OCI-LY7 (cell line): ENCODE data around the gene TARS3.

Source experiments
- EZH2phosphoT487 ChIP-seq: fragments of 200-600 bp; sonication (generic); IDR thresholded peaks from 2 replicates; pipeline ENCODE4 v1.6.1; 2018; ENCODE audit warnings: low read depth, borderline replicate concordance, mild to moderate bottlenecking, mixed run types, antibody characterized with exemption, low read length, moderate library complexity, mixed read lengths
- TF ChIP-seq, protein P1 (sequence below): fragments of 200-600 bp; sonication (generic); conservative IDR thresholded peaks from 2 replicates; pipeline ENCODE4 v1.5.1; 2014; ENCODE audit warnings: mild to moderate bottlenecking, antibody characterized with exemption, low read length, moderate library complexity, mixed read lengths

DNA sequence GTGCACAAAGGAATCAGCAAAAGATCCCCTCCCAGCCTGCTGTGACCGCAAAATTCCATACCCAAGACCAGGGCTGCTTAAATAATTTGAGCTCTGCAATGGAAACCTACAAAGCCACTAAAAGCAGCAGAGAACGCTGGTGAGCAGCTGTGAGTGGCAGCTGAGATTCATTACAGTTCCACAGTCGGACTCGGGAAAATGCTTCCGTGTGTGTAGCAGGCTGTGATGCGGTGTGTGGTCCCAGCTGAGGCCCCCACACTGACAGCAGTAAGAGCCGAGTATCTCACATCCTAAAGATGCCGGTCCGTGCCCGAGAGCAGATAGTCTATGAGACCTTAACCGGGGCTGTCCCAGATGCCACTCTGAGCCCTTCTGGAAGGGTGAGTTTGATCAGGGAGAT, 109.5 kb downstream of the TARS3 start:
- TF ChIP-seq, protein P1, sequence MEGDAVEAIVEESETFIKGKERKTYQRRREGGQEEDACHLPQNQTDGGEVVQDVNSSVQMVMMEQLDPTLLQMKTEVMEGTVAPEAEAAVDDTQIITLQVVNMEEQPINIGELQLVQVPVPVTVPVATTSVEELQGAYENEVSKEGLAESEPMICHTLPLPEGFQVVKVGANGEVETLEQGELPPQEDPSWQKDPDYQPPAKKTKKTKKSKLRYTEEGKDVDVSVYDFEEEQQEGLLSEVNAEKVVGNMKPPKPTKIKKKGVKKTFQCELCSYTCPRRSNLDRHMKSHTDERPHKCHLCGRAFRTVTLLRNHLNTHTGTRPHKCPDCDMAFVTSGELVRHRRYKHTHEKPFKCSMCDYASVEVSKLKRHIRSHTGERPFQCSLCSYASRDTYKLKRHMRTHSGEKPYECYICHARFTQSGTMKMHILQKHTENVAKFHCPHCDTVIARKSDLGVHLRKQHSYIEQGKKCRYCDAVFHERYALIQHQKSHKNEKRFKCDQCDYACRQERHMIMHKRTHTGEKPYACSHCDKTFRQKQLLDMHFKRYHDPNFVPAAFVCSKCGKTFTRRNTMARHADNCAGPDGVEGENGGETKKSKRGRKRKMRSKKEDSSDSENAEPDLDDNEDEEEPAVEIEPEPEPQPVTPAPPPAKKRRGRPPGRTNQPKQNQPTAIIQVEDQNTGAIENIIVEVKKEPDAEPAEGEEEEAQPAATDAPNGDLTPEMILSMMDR = no peak
- TF ChIP-seq EZH2phosphoT487 = no peak
